HG03060 (cell line): Measurements from ENCODE around the gene HRK.
"Not testable (repeated sequence)": the region's sequence is repeated elsewhere in the genome, so short reads cannot be mapped to it uniquely, and the experiment has no call there.

ENCODE experiments used
- ATAC-seq: cut with Tn5 transposase; IDR thresholded peaks from one replicate; pipeline ENCODE4 v1.9.1; 2021; ENCODE audit warnings: low read depth, moderate number of reproducible peaks; ENCODE audit not compliant: unreplicated experiment

HRK gene

DNA sequence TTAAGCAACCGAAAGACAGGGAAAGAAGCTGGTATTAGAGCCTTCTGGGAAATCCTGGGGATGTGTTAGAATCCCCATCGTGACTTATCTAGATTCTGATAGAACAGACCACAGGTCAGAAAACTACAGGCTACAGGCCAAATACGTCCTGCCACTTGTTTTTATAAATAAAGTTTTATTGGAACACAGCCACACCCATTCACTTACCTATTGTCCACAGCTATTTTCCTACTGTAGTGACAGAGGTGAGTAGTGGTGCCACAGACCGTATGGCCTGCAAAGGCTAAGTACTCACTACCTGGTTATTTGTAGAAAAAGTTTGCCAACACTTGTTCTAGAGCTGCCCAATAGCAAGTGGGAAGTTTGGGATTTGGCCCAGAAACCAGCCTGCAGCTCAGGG lies 53.8 kb downstream of the HRK start:
- ATAC-seq = no peak

- ATAC-seq = no peak
These were observed 60.0 kb downstream of the HRK start for GRCh38 chr12:116821291-116821690.

DNA sequence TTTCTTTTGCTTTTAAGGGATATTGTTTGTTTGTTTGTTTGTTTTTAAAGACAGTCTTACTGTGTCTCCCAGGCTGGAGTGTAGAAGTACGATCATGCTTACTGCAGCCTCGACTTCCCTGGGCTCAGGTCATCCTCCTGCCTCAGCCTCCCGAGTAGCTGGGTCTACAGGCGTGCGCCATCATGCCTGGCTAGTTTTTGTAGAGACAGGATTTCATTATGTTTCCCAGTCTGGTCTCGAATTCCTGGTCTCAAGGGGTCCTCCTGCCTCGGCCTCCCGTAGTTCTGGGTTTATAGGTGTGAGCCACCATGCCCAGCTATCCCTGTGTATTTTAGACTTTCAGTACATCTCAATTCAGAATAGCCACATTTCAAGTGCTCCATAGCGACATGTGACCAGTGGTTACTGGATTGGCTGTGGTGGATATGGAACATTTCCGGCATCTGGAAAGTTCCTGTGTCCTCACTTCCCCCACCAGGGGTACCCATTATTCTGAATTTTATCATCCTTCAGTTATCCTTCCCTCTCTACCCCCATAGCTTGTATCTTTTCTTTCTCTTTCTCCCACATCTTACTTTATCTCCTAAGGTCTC lies 61.1 kb downstream of the HRK start:
- no peak for ATAC-seq

- ATAC-seq = peak; percentile 45
These were observed 62.1 kb downstream of the HRK start for GRCh38 chr12:116818948-116819832.

DNA sequence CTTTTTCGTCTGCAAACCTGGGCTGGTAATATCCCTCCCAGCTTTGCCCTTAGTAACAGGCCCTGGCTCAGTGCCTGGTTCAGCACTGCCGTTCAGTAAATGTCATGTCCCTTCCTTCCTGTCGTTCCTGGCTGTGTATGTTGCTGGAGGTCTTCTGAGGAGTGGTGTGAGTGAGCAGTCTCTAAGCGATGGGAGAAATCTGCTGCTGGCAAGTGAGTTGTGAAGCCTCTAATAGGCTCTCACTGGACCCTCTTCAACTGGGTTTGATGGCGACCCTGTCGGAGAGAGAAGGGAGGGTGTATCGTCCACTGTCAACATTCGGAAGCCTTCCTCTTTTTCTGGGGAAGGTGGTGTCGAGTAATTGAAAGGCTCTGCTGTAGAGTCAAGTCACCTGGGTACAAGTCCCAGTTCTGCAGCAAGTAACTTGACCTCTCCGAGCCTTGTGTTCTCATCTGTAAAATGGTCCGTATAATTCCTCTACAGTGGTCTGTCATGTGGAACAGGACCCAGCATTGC lies 62.8 kb downstream of the HRK start:
- no peak for ATAC-seq

DNA sequence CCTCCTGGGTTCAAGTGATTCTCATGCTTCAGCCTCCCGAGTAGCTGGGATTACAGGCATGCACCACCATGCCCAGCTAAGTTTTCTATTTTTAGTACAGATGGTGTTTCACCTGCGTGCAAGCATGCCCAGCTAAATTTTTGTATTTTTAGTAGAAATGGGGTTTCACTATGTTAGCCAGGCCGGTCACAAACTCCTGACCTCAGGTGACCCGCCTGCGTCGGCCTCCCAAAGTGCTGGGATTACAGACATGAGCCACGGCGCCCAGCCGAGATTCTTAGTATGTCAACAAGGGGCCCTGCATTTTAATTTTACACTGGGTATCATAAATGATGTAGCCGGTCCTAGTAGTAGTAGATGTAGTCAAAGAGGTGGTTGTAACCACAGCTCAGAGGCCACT lies 66.5 kb downstream of the HRK start:
- ATAC-seq = not testable (repeated sequence)

- ATAC-seq = no peak
These were observed 67.8 kb downstream of the HRK start for GRCh38 chr12:116813271-116814041.

DNA sequence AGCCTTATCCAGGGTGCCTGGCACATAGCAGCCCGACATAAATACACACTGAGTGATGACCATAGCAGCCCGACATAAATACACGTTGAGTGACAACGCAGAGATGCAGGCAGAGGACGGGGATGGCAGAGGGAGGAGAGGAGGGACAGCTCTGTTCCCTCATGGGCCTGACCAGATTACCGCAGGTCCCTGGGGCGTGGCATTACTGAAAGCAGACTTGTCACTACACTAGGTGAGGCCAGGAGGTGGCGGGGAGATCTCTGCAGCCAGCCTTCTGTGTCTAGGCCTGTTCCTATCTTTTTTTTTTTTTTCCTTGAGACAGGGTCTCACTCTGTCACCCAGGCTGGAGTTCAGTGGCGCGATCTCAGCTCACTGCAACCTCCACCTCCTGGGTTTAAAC lies 69.0 kb downstream of the HRK start:
- ATAC-seq = no peak

- ATAC-seq = no peak
These were observed 72.8 kb downstream of the HRK start for GRCh38 chr12:116808113-116809105.

DNA sequence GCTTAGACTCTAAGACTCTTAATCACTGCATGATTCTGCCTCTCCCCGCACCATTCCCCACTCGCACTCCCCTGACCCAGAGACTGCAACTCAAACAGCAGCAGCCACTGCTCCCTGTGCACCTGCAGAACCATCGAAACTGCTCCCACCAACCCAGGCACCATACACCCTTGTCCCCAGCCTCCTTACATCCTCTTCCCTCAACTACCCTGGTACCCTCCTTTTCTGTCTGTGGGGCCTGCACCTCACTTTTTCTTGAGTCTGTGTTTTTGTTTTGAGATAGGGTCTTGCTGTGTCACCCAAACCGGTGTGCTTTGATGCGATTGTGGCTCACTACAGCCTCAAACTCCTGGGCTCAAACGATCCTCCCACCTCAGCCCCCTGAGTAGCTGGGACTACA lies 73.7 kb downstream of the HRK start:
- ATAC-seq = no peak

DNA sequence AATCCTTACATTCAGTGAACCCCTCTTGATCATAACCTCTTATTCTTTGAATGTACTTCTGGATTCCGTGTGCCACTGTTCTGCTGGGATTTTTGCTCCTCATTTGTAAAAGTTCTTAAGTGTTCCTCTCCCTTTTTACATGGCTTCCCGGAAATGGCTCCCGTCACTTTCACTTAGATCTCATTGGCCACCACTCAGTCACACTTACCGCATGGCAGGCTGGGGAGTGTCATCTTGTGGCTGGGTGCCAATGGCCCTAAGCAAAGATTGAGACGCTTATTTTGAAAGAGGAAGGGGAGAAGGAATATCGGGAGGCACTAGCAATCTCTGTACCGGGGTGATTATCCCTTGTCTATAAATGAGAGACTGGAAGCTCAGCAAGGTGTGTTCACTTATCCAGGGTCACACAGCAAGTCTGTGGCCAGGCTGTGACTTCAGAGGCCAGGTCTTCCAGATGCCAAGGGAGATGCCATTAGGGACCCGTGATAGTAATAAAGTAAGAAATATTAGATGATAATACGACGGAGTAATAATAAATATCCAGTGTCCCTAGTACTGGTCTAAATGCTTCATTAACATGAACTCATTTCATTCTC lies 74.3 kb downstream of the HRK start:
- no peak for ATAC-seq
